ENCODE results near the gene INSL4.

DNA sequence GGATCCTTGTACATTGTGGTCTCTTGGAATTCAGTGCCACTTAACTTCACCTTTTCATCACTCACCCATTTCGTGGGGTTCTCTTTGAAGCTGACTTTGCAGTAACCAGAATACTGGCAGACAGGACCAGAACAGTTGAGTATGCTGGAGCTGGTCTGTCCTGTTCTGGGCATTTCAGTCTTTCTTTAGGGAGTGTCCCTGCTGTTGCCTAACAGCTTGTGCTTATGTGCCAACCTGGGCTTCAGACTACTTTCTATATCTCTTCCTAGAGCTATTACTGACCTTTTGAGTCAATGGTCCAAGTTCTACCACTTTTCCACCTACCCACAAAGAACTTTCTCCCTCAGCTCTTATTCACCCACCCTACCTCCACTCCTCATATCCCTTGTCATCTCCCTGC, 35.8 kb upstream of the INSL4 start:
- no peak for TF ChIP-seq CTCF (conservative IDR thresholded peaks at IDR 0.05; ENCODE audit: low read length)
- no peak for TF ChIP-seq EZH2phosphoT487 (IDR thresholded peaks at IDR 0.05; ENCODE audit: borderline replicate concordance)

Data from Loucy (cell line).